ENCODE data around the gene SLC1A7.

Gene SLC1A7

GRCh38 chr1:53111693-53112092 lies 30.7 kb downstream of the SLC1A7 start:
- Histone ChIP-seq H4K20me1 (ENCODE audit: low read depth, low read length) (no peaks in the 10 kb centered on the region), H3K79me2 (ENCODE audit: insufficient read depth, low read length) (no peaks in the 10 kb centered on the region), H3K4me3 (ENCODE audit: insufficient read depth, low read length, poor library complexity, severe bottlenecking) (no peak overlapping the region), H3K36me3 (ENCODE audit: low read length) (no peaks in the 10 kb centered on the region), H3K9me2 (replicated peaks; ENCODE audit: insufficient read depth, low read length) (no peaks in the 10 kb centered on the region), H2AFZ (ENCODE audit: low read depth, low read length, severe bottlenecking) (no peak overlapping the region), H3K27me3 (ENCODE audit: low read length) (no peaks in the 10 kb centered on the region), H3K9me3 (ENCODE audit: insufficient read depth, low read length) (no peaks in the 10 kb centered on the region), H3K4me2 (ENCODE audit: low read depth, low read length, poor library complexity, severe bottlenecking) (no peak overlapping the region), H3F3A (ENCODE audit: insufficient read depth) (no peaks in the 10 kb centered on the region), H3K27ac (ENCODE audit: low read depth, low read length) (no peak overlapping the region), H3K9ac (ENCODE audit: low read length) (no peak overlapping the region)
- TF ChIP-seq EZH2phosphoT487 (conservative IDR thresholded peaks at IDR 0.05; ENCODE audit: low read length) = no peak
- TF ChIP-seq CTCF (IDR thresholded peaks at IDR 0.05; ENCODE audit: insufficient read depth, low read length, poor library complexity, severe bottlenecking) = no peak

GRCh38 chr1:53111073-53111556 lies 31.3 kb downstream of the SLC1A7 start:
- no peak overlapping the region for H2AFZ ChIP-seq (ENCODE audit: low read depth, low read length, severe bottlenecking)

GRCh38 chr1:53110370-53111072 lies 31.9 kb downstream of the SLC1A7 start:
- Histone ChIP-seq H3K4me2 (ENCODE audit: low read depth, low read length, poor library complexity, severe bottlenecking) (no peak overlapping the region), H3K27ac (ENCODE audit: low read depth, low read length) (no peak overlapping the region), H3K9me2 (replicated peaks; ENCODE audit: insufficient read depth, low read length) (no peaks in the 10 kb centered on the region), H2AFZ (ENCODE audit: low read depth, low read length, severe bottlenecking) (no peak overlapping the region), H3K9me3 (ENCODE audit: insufficient read depth, low read length) (no peaks in the 10 kb centered on the region), H3K79me2 (ENCODE audit: insufficient read depth, low read length) (no peaks in the 10 kb centered on the region), H4K20me1 (ENCODE audit: low read depth, low read length) (no peaks in the 10 kb centered on the region), H3K9ac (ENCODE audit: low read length) (no peak overlapping the region), H3K36me3 (ENCODE audit: low read length) (no peaks in the 10 kb centered on the region), H3K27me3 (ENCODE audit: low read length) (no peaks in the 10 kb centered on the region), H3K4me3 (ENCODE audit: insufficient read depth, low read length, poor library complexity, severe bottlenecking) (no peak overlapping the region), H3F3A (ENCODE audit: insufficient read depth) (no peaks in the 10 kb centered on the region)
- TF ChIP-seq EZH2phosphoT487 (conservative IDR thresholded peaks at IDR 0.05; ENCODE audit: low read length) (no peak), CTCF (IDR thresholded peaks at IDR 0.05; ENCODE audit: insufficient read depth, low read length, poor library complexity, severe bottlenecking) (no peak)

More at GRCh38 chr1:53111073-53111556, 31.3 kb downstream of the SLC1A7 start:
- Histone ChIP-seq H4K20me1 (ENCODE audit: low read depth, low read length) (no peaks in the 10 kb centered on the region), H3K9ac (ENCODE audit: low read length) (no peak overlapping the region), H3K27ac (ENCODE audit: low read depth, low read length) (no peak overlapping the region), H3K9me2 (replicated peaks; ENCODE audit: insufficient read depth, low read length) (no peaks in the 10 kb centered on the region), H3K4me3 (ENCODE audit: insufficient read depth, low read length, poor library complexity, severe bottlenecking) (no peak overlapping the region), H3K9me3 (ENCODE audit: insufficient read depth, low read length) (no peaks in the 10 kb centered on the region), H3K36me3 (ENCODE audit: low read length) (no peaks in the 10 kb centered on the region), H3K27me3 (ENCODE audit: low read length) (no peaks in the 10 kb centered on the region), H3K79me2 (ENCODE audit: insufficient read depth, low read length) (no peaks in the 10 kb centered on the region), H3K4me2 (ENCODE audit: low read depth, low read length, poor library complexity, severe bottlenecking) (no peak overlapping the region), H3F3A (ENCODE audit: insufficient read depth) (no peaks in the 10 kb centered on the region)
- TF ChIP-seq EZH2phosphoT487 (conservative IDR thresholded peaks at IDR 0.05; ENCODE audit: low read length) = no peak
- TF ChIP-seq CTCF (IDR thresholded peaks at IDR 0.05; ENCODE audit: insufficient read depth, low read length, poor library complexity, severe bottlenecking) = no peak
